ENCODE measurements around the gene PGS1.

The PGS1 gene

GRCh38 chr17:78408476-78409050 lies 30.1 kb downstream of the PGS1 start:
- no peak for DNase-seq (ENCODE audit: low read depth in 1 of 2, low spot score in 1 of 2)

DNA sequence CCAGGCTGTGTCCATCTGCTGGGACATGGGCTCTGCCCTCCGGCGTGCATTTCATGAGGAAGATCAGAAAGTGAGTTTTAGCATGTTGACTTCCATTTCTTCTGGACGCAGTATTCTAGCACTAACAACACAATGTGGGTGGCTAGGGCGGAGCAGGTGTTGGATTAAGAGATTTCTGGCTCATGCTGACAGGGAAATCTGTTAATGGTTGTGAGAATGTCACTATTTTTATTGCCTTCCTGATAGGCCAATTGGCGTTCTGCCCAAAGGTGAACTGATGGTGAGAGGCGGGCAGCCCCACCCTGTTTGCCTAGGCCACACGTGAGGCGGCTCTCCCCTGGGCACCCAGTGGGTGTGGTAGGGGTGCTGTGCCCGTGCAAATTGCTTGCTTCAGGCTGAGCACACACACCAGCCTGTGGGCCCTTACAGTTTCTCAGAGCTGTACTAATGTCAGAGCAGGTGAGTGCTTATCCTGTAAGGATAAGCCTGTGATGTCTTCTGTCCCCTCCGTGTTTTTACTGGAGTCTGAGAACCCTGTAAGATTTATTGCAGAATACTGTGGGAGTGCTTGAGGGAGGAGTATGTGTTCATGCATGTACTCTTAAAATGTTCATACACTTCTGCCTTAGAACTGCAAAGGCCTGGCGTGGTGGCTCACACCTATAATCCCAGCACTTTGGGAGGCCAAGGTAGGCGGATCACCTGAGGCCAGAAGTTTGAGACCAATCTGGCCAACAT lies 30.9 kb downstream of the PGS1 start:
- DNase-seq (ENCODE audit: low read depth in 1 of 2, low spot score in 1 of 2) = no peak

- DNase-seq (ENCODE audit: low read depth in 1 of 2, low spot score in 1 of 2) = no peak
These were observed 32.9 kb downstream of the PGS1 start for GRCh38 chr17:78411241-78411857.

DNA sequence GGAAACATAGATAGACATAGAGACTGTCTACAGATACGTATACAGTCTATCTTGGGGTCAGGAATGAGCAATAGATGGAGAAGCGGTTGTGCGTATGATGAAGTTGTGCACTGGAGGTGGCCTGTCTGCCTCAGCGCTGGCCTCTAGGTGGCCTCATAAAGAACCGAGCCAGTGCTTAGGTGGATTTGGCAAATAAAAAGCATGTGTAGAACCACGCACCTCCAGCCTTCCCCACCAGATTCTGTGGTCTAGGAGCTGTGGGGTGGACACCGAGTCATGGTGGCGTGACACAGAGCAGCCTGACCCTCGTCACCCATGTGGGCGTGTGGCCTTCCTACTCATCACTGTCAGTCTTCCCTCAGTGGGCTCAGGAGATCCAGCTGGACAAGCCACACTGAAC lies 34.0 kb downstream of the PGS1 start:
- no peak for DNase-seq (ENCODE audit: low read depth in 1 of 2, low spot score in 1 of 2)

GRCh38 chr17:78414178-78415162 lies 36.0 kb downstream of the PGS1 start:
- DNase-seq (ENCODE audit: low read depth in 1 of 2, low spot score in 1 of 2) = peak in 1 of 2 donors; percentile 33

GRCh38 chr17:78415821-78416711 lies 37.6 kb downstream of the PGS1 start:
- no peak for DNase-seq (ENCODE audit: low read depth in 1 of 2, low spot score in 1 of 2)

DNA sequence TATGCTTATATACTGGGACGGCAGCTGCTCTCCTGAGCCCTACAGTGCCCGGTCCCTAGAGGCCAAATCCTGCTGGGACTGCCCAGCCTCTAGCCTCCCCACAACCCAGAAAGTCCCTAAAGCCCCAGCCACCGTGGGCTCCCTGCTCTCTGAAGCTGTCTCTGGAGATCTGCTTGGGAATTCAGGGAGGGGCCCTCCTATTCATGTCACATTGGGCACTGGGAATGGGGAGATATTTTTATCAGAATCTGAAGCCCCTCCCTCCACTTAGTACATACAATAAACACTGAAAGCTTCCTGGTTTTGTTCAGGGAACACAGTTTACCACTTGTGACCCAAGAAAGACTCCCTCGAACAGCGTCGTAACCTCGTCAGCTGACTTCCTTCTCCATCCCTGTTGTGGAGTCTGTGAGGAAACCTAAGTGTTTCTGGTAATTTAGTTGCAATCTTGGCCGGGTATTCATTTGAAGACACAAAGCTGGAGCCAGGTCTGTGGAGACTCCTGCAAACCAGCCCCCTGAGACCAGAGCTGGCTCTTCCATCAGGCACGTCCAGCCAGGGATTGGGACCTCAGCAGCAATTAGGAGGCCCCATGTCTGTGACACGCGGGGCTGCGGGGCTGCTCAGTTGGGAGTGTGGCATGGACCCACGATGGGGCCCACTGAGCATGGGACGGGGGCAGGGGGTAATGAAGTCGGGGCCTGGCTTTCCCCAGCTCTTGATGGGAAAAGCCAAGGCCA lies 38.5 kb downstream of the PGS1 start:
- no peak for DNase-seq (ENCODE audit: low read depth in 1 of 2, low spot score in 1 of 2)

DNA sequence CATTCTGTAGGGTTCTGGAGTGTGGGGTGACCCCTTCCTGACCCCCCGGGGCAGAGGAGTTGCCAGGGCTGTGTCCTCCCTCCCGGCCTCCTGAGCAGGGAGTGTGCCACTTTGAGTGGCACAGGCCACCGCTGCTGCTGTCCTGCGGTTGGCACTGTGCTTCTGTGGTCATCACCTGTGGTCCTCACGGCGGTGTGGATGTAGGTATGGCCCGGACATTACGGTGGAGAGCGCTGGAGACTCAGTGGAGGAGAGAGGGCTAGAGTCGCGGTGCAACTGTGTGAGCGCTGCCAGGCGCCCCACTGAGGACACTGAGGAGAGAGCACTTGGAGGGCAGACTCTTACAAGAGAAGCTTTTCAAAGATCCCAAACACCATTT lies 39.1 kb downstream of the PGS1 start:
- DNase-seq (ENCODE audit: low read depth in 1 of 2, low spot score in 1 of 2) = no peak

DNA sequence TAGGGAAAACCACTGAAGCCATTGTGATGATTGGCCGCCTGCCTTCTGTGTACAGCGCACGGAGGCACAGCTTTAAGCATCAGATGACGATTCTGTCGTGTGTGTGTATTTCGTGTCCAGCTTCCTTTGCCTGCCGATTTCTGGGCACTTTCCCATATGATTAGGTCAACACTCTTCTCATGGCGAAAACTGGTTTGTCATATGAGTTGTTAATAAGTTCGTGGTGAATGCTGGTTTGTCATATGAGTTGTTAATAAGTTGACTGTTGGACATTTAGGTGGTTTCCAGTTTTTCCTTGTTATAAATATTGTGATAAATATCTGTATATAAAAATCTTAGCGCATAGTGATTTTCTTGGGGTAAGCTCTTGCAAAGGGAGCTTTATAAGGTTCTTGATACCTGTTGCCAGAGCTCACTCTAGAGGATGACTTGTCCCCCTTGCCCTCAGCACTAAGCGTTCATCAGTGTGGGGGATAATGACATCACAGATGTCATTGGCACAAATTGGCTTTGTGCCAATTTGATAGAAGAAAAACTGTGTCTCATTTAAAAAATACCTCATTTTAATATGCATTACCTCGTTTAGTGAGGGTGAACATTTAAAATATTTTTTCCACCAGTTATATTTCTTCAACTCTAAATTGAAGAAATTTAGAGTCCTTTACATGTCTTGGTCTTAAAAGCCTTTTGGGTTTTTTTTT lies 40.0 kb downstream of the PGS1 start:
- no peak for DNase-seq (ENCODE audit: low read depth in 1 of 2, low spot score in 1 of 2)

DNA sequence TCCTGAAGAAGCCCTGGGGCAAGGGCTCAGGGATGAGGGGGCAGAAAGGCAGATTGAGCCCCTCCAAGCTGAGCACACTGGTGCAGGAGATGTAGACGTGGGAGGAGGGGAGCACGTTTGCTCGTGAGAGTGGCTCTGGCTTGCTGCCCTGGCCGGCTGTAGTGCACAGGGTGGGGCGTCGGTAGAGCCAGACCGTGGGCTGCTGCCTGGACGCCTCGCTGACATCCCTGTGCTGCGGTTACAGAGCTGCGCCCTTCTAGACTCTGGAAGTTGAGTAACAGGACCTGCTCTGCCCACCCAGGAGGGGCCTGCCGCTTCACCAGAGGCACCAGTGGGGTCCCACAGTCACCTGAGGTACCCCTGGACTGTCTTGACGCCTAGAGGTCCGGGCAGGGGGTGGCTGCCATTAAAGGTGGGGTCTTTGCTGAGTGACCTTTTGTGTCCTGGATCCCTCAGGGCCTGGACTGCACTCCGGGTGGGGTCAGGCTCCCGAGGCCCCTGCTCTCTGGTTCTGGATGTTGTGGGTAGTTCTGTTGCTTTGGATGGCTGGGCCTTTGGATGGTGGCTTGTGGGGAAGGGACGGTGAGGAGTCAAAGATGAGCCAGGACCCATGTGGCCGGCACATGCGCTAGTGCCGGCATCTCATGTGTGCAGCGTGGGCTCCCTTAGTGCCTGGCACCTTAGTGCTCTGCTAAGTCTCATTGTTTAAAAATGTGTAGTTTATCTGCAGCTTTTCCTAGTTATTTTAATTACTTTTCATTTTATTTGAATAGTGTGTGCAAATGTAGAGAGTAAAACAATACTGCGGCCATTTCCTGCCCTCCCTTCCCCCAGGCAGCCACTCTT lies 41.7 kb downstream of the PGS1 start:
- DNase-seq (ENCODE audit: low read depth in 1 of 2, low spot score in 1 of 2) = no peak

GRCh38 chr17:78421084-78421533 lies 42.7 kb downstream of the PGS1 start:
- DNase-seq (ENCODE audit: low read depth in 1 of 2, low spot score in 1 of 2) = no peak

DNA sequence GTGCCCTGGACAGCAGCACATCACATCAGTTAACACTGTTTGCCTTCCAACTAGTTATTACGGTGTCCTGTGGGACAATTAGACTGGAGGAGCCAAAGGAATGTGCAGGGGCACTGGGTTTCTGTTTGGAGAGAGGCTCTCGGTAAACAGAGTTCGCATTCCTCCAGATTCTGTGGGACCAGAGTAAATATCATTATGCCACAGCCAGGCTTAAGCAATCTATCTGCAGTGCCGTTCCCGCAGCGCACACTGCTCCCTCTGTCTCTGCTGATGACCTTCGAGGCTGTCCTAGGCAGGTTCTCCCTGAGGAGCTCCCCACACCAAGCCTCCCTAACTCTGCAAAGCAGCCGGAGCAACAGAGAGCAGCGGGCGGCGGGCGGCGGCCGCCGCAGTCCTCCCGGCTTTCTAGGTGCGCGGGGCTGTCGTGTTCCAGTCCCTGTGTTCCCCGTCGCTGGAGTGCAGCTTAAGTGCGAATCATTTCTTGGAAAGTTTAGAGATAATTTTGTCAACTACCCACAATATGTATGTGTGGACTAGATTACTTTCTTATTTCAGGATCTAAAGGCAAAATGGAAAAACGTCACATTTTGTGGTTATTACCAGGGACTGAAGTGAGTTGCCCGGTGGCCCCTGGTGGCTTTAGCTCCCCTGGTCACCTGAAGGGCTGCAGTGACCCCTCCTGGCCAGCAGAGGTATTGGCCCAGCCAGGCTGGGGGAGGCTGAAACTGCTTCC lies 43.3 kb downstream of the PGS1 start:
- DNase-seq (ENCODE audit: low read depth in 1 of 2, low spot score in 1 of 2) = peak; percentile 57 to 65

- no peak for DNase-seq (ENCODE audit: low read depth in 1 of 2, low spot score in 1 of 2)
These were observed 43.8 kb downstream of the PGS1 start for GRCh38 chr17:78422267-78422605.

DNA sequence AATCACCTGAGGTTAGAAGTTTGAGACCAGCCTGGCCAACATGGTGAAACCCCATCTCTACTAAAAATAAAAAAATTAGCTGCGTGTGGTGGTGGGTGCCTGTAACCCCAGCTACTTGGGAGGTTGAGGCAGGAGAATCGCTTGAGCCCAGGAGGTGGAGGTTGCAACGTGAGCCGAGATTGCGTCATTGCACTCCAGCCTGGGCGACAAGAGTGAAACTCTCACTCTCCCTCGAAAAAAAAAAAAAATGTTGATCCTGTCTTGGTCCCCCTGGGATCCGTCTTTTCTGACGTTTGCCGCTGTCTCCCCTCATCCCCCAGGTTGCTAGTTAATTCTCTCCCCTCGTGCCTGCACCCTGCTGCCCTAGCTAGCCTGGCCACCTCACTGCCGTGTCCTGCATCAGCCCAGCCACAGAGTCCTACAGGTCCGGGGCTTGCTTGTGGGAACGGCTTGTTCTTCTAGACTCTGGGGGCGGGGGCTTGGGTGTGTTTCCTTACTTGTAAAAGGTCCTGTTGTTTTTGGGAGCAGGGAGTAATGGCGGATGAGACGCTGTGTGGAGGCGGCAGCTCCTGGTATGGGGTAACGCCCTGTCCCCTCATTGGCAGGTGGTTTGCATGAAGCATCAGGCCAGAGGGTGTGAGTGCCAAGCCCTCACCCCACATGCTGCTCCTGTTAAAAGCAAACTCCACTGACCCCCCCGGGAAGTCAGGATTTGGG lies 44.6 kb downstream of the PGS1 start:
- no peak for DNase-seq (ENCODE audit: low read depth in 1 of 2, low spot score in 1 of 2)

- DNase-seq (ENCODE audit: low read depth in 1 of 2, low spot score in 1 of 2) = no peak
These were observed 45.7 kb downstream of the PGS1 start for GRCh38 chr17:78423961-78424675.

GRCh38 chr17:78425429-78425828 lies 47.0 kb downstream of the PGS1 start:
- DNase-seq (ENCODE audit: low read depth in 1 of 2, low spot score in 1 of 2) = no peak
